ENCODE data around the gene RNF144B. TPM values are rescaled to one million over a fixed set of nuclear protein-coding genes. Genes with fewer than 3 reads are reported as not detected.

The RNF144B gene
- total and polyA plus RNA-seq, 9 of the 15 experiments (the other 6 are each of a cell fraction or from before 2014, with no cell fraction given): 0.01 TPM; not detected in 8

- TF ChIP-seq HDAC8 (tag; IDR thresholded peaks at IDR 0.05) (no peak), NR0B1 (IDR thresholded peaks at IDR 0.05; ENCODE audit: partially characterized antibody) (no peak), SMAD2 (IDR thresholded peaks at IDR 0.05; ENCODE audit: low read depth, low read length) (no peak), POLR2H (tag; IDR thresholded peaks at IDR 0.05; ENCODE audit: low read depth) (no peak), DNMT1 (IDR thresholded peaks at IDR 0.05) (no peak), MAX (CRISPR knock-in tag; IDR thresholded peaks at IDR 0.05) (no peak)
These were observed 27.0 kb downstream of the RNF144B start (continued) for GRCh38 chr6:18414116-18414515.

GRCh38 chr6:18415207-18415606, 28.1 kb downstream of the RNF144B start:
- Histone ChIP-seq H3K79me2 (ENCODE audit: control insufficient read depth, insufficient read depth, low read length) (no peaks in the 10 kb centered on the region), H3K9ac (ENCODE audit: insufficient read depth in 1 of 2, low read depth in 2 of 2, low read length in 2 of 2) (no peak overlapping the region), H2AFZ (ENCODE audit: low read depth, low read length) (peak overlapping the region; percentile 66), H3K9me3 (replicated peaks; ENCODE audit: control insufficient read depth, insufficient read depth, low read depth, low read length) (no peaks in the 10 kb centered on the region), H3K27ac (ENCODE audit: extremely low read depth, low read depth, low read length) (no peak overlapping the region), H3K36me3 (ENCODE audit: control insufficient read depth, insufficient read depth, low read length) (no peaks in the 10 kb centered on the region), H4K20me1 (replicated peaks; ENCODE audit: control insufficient read depth, insufficient read depth, low read length) (no peaks in the 10 kb centered on the region), H3K27me3 (ENCODE audit: control insufficient read depth in 2 of 2, insufficient read depth in 2 of 2, low read length in 2 of 2) (peaks cover 0 to 5% of the 10 kb centered on the region in 2 experiments; a peak in 2 of 5 replicates), H3K9me1 (ENCODE audit: control insufficient read depth, insufficient read depth, low read length) (no peaks in the 10 kb centered on the region), H3K4me1 (replicated peaks in 1 of 2; ENCODE audit: control insufficient read depth in 2 of 2, insufficient read depth in 2 of 2, low read length in 2 of 2) (no peaks in the 10 kb centered on the region), H3K4me3 (no peak overlapping the region), H3K4me2 (ENCODE audit: insufficient read depth, low read length) (peak overlapping the region; percentile 38)
- in situ Hi-C loops (cut with MboI): no loop called here
- WGBS (ENCODE audit: insufficient coverage, low coverage, missing lambda C conversion rate): 2% methylated on average over 11 of the region's 11 CpGs
- BruUV-seq (replicated peaks): no TSS peak
- ChIA-PET CTCF (ENCODE audit: low intra/inter-chr PET ratio) (no interaction called here), POLR2A (no interaction called here)
- ATAC-seq (peak; percentile 63), FAIRE-seq (no peak), DNase-seq (ENCODE audit: extremely low read depth in 1 of 4, low spot score in 3 of 4) (peak in 1 of 4 experiments; percentile 18)
- intact Hi-C loops (cut with micrococcal nuclease): no loop called here
- no peak for TF ChIP-seq ARID3A (IDR thresholded peaks at IDR 0.05; ENCODE audit: borderline replicate concordance, low read depth, low read length)
- TF ChIP-seq YY1 (IDR thresholded peaks at IDR 0.05; ENCODE audit: borderline replicate concordance in 1 of 3, control insufficient read depth in 1 of 3, extremely low read depth in 1 of 3, insufficient read depth in 3 of 3, insufficient read length in 1 of 3, insufficient replicate concordance in 2 of 3, low read depth in 1 of 3, low read length in 2 of 3): peak; percentile 53 to 92 (median 63)
- no peak for TF ChIP-seq NR2F6 (CRISPR knock-in tag; IDR thresholded peaks at IDR 0.05)
- peak; percentile 48; the same call in 1 of the 2 replicates for TF ChIP-seq TEAD4 (IDR thresholded peaks at IDR 0.05; ENCODE audit: low read length)
- TF ChIP-seq TEAD4 (CRISPR knock-in tag; IDR thresholded peaks at IDR 0.05; ENCODE audit: borderline replicate concordance): no peak
- peak; percentile 60; the same call in 1 of the 2 replicates for TF ChIP-seq EHMT2 (IDR thresholded peaks at IDR 0.05)
- peak; percentile 69 for TF ChIP-seq USF2 (CRISPR knock-in tag; IDR thresholded peaks at IDR 0.05)
- no peak for TF ChIP-seq SP2 (IDR thresholded peaks at IDR 0.05; ENCODE audit: extremely low read depth, low read depth, low read length, poor library complexity, severe bottlenecking)
- peak; percentile 44; the same call in 1 of the 2 replicates for TF ChIP-seq BHLHE40 (IDR thresholded peaks at IDR 0.05; ENCODE audit: low read length)

All from K562 (cell line).